ENCODE measurements around the gene TBC1D8.

DNA sequence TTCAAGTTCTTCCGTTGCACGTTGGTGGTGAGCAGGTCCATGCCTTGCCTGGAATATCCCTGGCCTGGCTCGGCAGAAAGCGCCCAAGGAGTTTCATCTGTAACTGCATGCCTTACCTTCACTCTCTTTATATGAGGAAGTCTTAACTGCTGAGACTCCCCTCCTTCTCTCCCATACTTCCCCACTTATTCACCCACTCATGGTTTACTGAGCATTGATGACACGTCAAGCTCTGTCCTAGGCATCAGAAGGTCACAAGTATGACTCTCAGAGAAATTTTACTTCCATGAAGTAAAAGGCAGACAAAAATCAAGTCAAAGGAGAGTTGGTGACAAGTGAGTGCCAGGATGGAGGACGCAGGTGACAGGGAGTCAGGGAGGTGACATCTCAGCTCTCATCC lies 68.2 kb downstream of the TBC1D8 start:
- TF ChIP-seq YY1 (IDR thresholded peaks at IDR 0.05; ENCODE audit: insufficient read depth, insufficient read length) (no peak), SUZ12 (IDR thresholded peaks at IDR 0.05; ENCODE audit: extremely low read depth, insufficient read depth, insufficient read length) (no peak), ZNF274 (IDR thresholded peaks at IDR 0.05; ENCODE audit: low read depth, low read length) (no peak)

Measured in NT2/D1 (cell line).